CD4-positive, alpha-beta T cell (primary cell): ENCODE measurements around the gene PHF21B. TPM values are rescaled to one million over a fixed set of nuclear protein-coding genes. Genes with fewer than 3 reads are reported as not detected.

Source experiments
- ATAC-seq: fragments of 200-7000 bp; cut with Tn5 transposase; one replicate; pipeline ENCODE4 v1.10.0; 2022; ENCODE audit warnings: mild to moderate bottlenecking; ENCODE audit not compliant: poor library complexity
- CTCF ChIA-PET: fragments of 350-600 bp; sonication (Branson Sonifier 250); formaldehyde crosslinking; loops from one replicate; lab custom pipeline; 2021; ENCODE audit warnings: antibody characterized with exemption, inconsistent platforms; lab: Charles Lee
- POLR2A ChIA-PET: fragments of 350-600 bp; sonication (Branson Sonifier 250); formaldehyde crosslinking; loops from one replicate; lab custom pipeline; 2021; ENCODE audit warnings: antibody characterized with exemption, inconsistent platforms; lab: Charles Lee
- DNase-seq, 14 experiments: peaks; one replicate each; pipeline ENCODE4 v3.0.0-alpha.2; 2013 to 2020; ENCODE audit warnings: mixed read lengths in 2 of 14
- H3K27ac ChIP-seq, 2 donors: one replicate each; pipeline versions ENCODE4 v1.5.1 to v1.7.0; 2013; ENCODE audit warnings: low read length in 2 of 2, low read depth in 1 of 2, mild to moderate bottlenecking in 1 of 2
- H3K27me3 ChIP-seq, 2 experiments: 1 replicate in 1 of 2; 2 replicates in 1 of 2; pipeline versions ENCODE4 v1.6.1 to v1.7.0; 2013; ENCODE audit warnings: low read length in 2 of 2, control low read depth in 1 of 2, mild to moderate bottlenecking in 1 of 2, moderate library complexity in 1 of 2; ENCODE audit not compliant: insufficient read depth in 2 of 2, control insufficient read depth in 1 of 2
- H3K36me3 ChIP-seq: one replicate; pipeline ENCODE4 v1.6.1; 2013; ENCODE audit warnings: low read length, control low read depth; ENCODE audit not compliant: insufficient read depth
- H3K4me1 ChIP-seq: one replicate; pipeline ENCODE4 v1.6.1; 2013; ENCODE audit warnings: low read length, control low read depth; ENCODE audit not compliant: insufficient read depth
- H3K4me3 ChIP-seq: one replicate; pipeline ENCODE4 v1.5.1; 2013; ENCODE audit warnings: mild to moderate bottlenecking, low read length, moderate library complexity
- H3K9me3 ChIP-seq, 2 experiments: 1 replicate in 1 of 2; 2 replicates in 1 of 2; pipeline versions ENCODE4 v1.6.1 to v1.7.0; 2013; ENCODE audit warnings: low read length in 2 of 2, mild to moderate bottlenecking in 2 of 2, control low read depth in 1 of 2, moderate library complexity in 1 of 2; ENCODE audit not compliant: control insufficient read depth in 1 of 2, insufficient read depth in 1 of 2
- H3K27ac Mint-ChIP-seq: one replicate; pipeline ENCODE4 v1.8.0; 2020; ENCODE audit warnings: mixed read lengths
- H3K27me3 Mint-ChIP-seq: one replicate; pipeline ENCODE4 v1.8.0; 2021; ENCODE audit warnings: mixed read lengths
- H3K36me3 Mint-ChIP-seq: one replicate; pipeline ENCODE4 v1.8.0; 2021; ENCODE audit warnings: low read depth, mixed read lengths
- H3K4me1 Mint-ChIP-seq: one replicate; pipeline ENCODE4 v1.8.0; 2021; ENCODE audit warnings: low read depth, mixed read lengths
- H3K4me3 Mint-ChIP-seq: one replicate; pipeline ENCODE4 v1.8.0; 2020; ENCODE audit warnings: mild to moderate bottlenecking, mixed read lengths
- H3K9me3 Mint-ChIP-seq: one replicate; pipeline ENCODE4 v1.8.0; 2020; ENCODE audit warnings: mixed read lengths
- intact Hi-C, 2 experiments: fragments of 100-400 bp; cut with DNase I in 1 of 2; cut with micrococcal nuclease in 1 of 2; formaldehyde crosslinking; loops; one replicate each; pipeline versions ENCODE4 v1.15.1 to v1.9.0; 2023 to 2025; cut with DNase I, micrococcal nuclease
- total RNA-seq, 174 experiments: library from RNA in 2 of 174; stranded (reverse) in 2 of 174; gene quantifications; one replicate each; pipeline ENCODE4 v1.2.3 and lab custom pipeline; 2021 to 2026
- TF ChIP-seq, protein P1 (sequence below): fragments of 200-600 bp; IDR thresholded peaks from one replicate; pipeline ENCODE4 v1.8.0; 2022; ENCODE audit warnings: antibody characterized with exemption, mild to moderate bottlenecking

The PHF21B gene
- total RNA-seq, 2 experiments from 2014 or later, result not detected

DNA sequence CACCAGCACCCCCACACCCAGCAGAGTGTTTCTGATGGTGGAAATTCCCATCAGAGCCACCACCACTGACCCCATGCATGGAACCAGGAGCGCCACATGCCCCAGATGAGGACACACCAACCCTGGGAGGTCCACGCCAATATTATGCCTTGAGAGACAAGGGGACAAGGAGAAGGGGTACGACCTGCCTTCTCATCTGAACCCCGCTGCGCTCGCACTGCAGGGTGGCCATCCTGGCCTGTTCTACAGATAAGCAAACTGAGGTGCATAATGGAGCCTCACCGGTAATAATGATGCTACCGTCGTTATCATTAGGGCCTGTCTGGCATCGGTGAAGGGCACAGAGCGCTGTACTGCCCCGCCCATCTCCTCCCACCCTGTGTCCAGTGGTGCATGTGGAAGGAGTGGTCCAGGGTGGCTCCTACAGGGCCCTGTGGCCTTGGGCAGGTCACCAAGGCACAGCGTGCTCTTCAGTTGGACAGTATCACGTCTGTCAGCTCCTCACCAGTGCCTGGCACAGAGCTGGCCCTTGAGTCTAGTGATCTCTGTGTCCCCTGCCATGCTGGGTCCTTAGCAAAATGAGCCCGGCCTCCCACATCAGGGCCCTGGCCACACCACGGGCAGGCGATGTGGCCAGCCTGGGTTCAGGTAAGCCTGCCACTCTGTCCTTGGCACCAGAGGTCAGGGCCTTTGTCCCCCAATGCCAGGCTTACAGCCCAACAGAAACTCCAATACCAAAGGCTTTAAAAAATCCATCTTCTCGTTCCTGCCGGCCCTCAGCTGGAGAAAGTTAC is 92.2 kb downstream of the PHF21B start:
- Histone ChIP-seq H3K9me3 (peaks cover 0 to 15% of the 10 kb centered on the region in 2 experiments), H3K27ac (no peak overlapping the region), H3K4me3 (no peak overlapping the region), H3K36me3 (no peaks in the 10 kb centered on the region), H3K4me1 (no peaks in the 10 kb centered on the region), H3K27me3 (no peaks in the 10 kb centered on the region)
- ATAC-seq, result no peak
- no peaks in the 10 kb centered on the region for H3K36me3 Mint-ChIP-seq
- H3K27ac Mint-ChIP-seq, result no peak overlapping the region
- DNase-seq, result no peak
- no peaks in the 10 kb centered on the region for H3K27me3 Mint-ChIP-seq
- POLR2A ChIA-PET, result no interaction called here
- TF ChIP-seq, protein P1, sequence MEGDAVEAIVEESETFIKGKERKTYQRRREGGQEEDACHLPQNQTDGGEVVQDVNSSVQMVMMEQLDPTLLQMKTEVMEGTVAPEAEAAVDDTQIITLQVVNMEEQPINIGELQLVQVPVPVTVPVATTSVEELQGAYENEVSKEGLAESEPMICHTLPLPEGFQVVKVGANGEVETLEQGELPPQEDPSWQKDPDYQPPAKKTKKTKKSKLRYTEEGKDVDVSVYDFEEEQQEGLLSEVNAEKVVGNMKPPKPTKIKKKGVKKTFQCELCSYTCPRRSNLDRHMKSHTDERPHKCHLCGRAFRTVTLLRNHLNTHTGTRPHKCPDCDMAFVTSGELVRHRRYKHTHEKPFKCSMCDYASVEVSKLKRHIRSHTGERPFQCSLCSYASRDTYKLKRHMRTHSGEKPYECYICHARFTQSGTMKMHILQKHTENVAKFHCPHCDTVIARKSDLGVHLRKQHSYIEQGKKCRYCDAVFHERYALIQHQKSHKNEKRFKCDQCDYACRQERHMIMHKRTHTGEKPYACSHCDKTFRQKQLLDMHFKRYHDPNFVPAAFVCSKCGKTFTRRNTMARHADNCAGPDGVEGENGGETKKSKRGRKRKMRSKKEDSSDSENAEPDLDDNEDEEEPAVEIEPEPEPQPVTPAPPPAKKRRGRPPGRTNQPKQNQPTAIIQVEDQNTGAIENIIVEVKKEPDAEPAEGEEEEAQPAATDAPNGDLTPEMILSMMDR, result no peak
- H3K9me3 Mint-ChIP-seq, result no peaks in the 10 kb centered on the region
- intact Hi-C loops, result no loop called here
- CTCF ChIA-PET, result no interaction called here
- no peak overlapping the region for H3K4me3 Mint-ChIP-seq
- H3K4me1 Mint-ChIP-seq, result no peaks in the 10 kb centered on the region

DNA sequence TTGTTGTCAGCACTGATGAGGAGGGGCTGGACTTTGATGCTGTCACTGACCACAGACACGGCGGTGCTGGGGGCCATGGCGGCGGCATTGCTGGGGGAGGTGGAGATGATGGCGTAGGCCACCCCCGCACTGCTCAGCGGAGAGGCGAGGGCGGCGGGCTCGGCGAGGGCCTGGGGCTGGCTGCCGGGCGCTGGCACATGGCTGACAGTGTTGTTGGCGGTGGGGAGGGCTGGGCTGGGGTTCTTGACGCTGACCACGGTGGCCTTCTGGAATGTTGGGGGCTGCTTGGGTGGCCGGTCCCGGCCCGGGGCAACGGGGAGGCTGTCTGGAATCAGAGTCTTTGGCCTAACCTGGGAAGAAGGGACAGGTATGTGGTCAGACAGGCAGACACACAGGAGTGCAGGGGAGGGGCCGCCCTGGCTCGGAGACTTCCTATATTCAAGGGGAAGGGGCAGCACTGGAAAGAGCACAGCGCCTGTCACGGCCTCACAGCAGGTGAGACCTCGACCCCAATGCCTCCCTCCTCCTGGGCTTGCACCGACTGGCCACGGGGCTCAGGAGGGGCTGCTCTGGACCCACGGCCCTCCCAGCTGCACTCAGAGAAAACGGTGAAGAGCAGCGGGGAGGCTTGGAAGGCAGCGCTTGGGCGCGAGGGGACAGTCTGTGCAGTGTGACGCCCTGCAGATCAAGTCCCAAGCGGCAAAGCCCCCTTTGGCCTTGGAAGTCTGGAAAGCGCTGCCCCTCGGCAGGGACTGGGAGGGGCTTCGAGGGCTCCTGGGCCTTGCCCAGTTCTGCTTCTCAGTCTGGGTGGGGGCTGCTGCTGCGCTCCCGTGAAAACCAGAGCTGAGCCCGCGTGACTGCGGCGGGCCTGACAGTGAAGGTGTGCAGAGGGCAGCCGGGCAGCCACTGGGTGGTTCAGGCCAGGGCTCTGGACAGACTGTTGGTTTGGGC is 93.2 kb downstream of the PHF21B start:
- Histone ChIP-seq H3K4me1 (no peaks in the 10 kb centered on the region), H3K27ac (no peak overlapping the region), H3K9me3 (peaks cover 0 to 18% of the 10 kb centered on the region in 2 experiments), H3K4me3 (no peak overlapping the region), H3K27me3 (no peaks in the 10 kb centered on the region), H3K36me3 (no peaks in the 10 kb centered on the region)
- peak in 1 of 14 experiments; percentile 28 for DNase-seq
- TF ChIP-seq, protein P1, result no peak
- H3K27me3 Mint-ChIP-seq, result no peaks in the 10 kb centered on the region
- no peaks in the 10 kb centered on the region for H3K36me3 Mint-ChIP-seq
- intact Hi-C loops, result no loop called here
- H3K27ac Mint-ChIP-seq, result no peak overlapping the region
- no peaks in the 10 kb centered on the region for H3K9me3 Mint-ChIP-seq
- no peaks in the 10 kb centered on the region for H3K4me1 Mint-ChIP-seq
- ChIA-PET CTCF (no interaction called here), POLR2A (no interaction called here)
- no peak for ATAC-seq
- no peak overlapping the region for H3K4me3 Mint-ChIP-seq

DNA sequence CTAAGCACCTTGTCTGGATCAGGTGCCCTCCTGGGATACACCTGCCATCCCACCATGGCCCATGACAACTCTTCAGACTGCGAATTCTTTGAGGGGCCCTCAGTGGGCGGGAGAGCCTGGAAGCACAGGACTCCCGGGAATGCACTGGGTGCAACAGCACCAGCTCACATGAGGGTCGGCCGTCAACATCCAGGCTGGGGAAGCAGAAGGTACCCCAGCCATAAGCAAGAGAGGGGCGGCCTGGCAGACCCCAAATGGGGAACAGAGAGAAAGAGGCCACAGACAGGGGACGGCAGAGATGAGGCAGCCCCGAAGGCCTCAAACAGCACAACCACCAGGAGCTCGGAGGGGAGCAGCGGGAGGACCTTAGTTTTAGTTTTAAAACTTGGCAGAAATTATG is 94.4 kb downstream of the PHF21B start:
- no peak for ATAC-seq
- POLR2A ChIA-PET, result no interaction called here
- Mint-ChIP-seq H3K4me3 (no peak overlapping the region), H3K9me3 (peaks cover 5% of the 10 kb centered on the region), H3K27me3 (no peaks in the 10 kb centered on the region), H3K4me1 (no peaks in the 10 kb centered on the region), H3K27ac (no peak overlapping the region), H3K36me3 (no peaks in the 10 kb centered on the region)
- DNase-seq, result no peak
- Histone ChIP-seq H3K27me3 (no peaks in the 10 kb centered on the region), H3K4me3 (no peak overlapping the region), H3K9me3 (peaks cover 0 to 22% of the 10 kb centered on the region in 2 experiments), H3K36me3 (no peaks in the 10 kb centered on the region), H3K4me1 (no peaks in the 10 kb centered on the region), H3K27ac (no peak overlapping the region)
- CTCF ChIA-PET, result no interaction called here
- intact Hi-C loops, result no loop called here
- TF ChIP-seq, protein P1, result no peak
